Mucosa of stomach (tissue), 1 donor: ENCODE results near the gene JPH4.

ENCODE experiments used
- H3K27me3 ChIP-seq: one replicate; pipeline ENCODE4 v1.7.0; 2013; ENCODE audit warnings: mild to moderate bottlenecking, low read length; ENCODE audit not compliant: control insufficient read depth, insufficient read depth
- H3K36me3 ChIP-seq: one replicate; pipeline ENCODE4 v1.7.0; 2013; ENCODE audit warnings: low read length; ENCODE audit not compliant: control insufficient read depth, insufficient read depth
- H3K4me1 ChIP-seq: one replicate; pipeline ENCODE4 v1.7.0; 2013; ENCODE audit warnings: mild to moderate bottlenecking, low read length; ENCODE audit not compliant: control insufficient read depth, insufficient read depth
- H3K4me3 ChIP-seq: one replicate; pipeline ENCODE4 v1.7.0; 2013; ENCODE audit warnings: low read length
- H3K9ac ChIP-seq: one replicate; pipeline ENCODE4 v1.7.0; 2013; ENCODE audit warnings: mild to moderate bottlenecking, low read length, moderate library complexity
- H3K9me3 ChIP-seq: one replicate; pipeline ENCODE4 v1.7.0; 2013; ENCODE audit warnings: mild to moderate bottlenecking, low read length, moderate library complexity; ENCODE audit not compliant: control insufficient read depth
- donor health status: Pancreatic carcinoma.

JPH4 gene

GRCh38 chr14:23578560-23579310, at the start of gene JPH4:
Gene JPH4, minus strand, starts transcription at chr14:23578790. Its CDS starts 1,337 bp downstream, at chr14:23577453.
- H3K4me3 ChIP-seq, result no peak within 1 kb of the TSS
- H3K9me3 ChIP-seq, result no peaks in the 10 kb centered on the region
- H3K4me1 ChIP-seq, result peaks cover 7% of the 10 kb centered on the region
- H3K27me3 ChIP-seq, result peaks cover 50% of the 10 kb centered on the region
- no peak within 1 kb of the TSS for H3K9ac ChIP-seq
- no peaks in the 10 kb centered on the region for H3K36me3 ChIP-seq

GRCh38 chr14:23627961-23628360, 49.4 kb upstream of the JPH4 start:
- no peak overlapping the region for H3K9ac ChIP-seq
- H3K4me1 ChIP-seq, result peaks cover 15% of the 10 kb centered on the region
- no peaks in the 10 kb centered on the region for H3K9me3 ChIP-seq
- no peak overlapping the region for H3K4me3 ChIP-seq
- peaks cover 5% of the 10 kb centered on the region for H3K36me3 ChIP-seq
- no peaks in the 10 kb centered on the region for H3K27me3 ChIP-seq

GRCh38 chr14:23626946-23627345, 48.4 kb upstream of the JPH4 start:
- no peak overlapping the region for H3K4me3 ChIP-seq
- H3K9ac ChIP-seq, result no peak overlapping the region
- H3K9me3 ChIP-seq, result no peaks in the 10 kb centered on the region
- H3K4me1 ChIP-seq, result peaks cover 11% of the 10 kb centered on the region
- H3K36me3 ChIP-seq, result peaks cover 5% of the 10 kb centered on the region
- no peaks in the 10 kb centered on the region for H3K27me3 ChIP-seq

DNA sequence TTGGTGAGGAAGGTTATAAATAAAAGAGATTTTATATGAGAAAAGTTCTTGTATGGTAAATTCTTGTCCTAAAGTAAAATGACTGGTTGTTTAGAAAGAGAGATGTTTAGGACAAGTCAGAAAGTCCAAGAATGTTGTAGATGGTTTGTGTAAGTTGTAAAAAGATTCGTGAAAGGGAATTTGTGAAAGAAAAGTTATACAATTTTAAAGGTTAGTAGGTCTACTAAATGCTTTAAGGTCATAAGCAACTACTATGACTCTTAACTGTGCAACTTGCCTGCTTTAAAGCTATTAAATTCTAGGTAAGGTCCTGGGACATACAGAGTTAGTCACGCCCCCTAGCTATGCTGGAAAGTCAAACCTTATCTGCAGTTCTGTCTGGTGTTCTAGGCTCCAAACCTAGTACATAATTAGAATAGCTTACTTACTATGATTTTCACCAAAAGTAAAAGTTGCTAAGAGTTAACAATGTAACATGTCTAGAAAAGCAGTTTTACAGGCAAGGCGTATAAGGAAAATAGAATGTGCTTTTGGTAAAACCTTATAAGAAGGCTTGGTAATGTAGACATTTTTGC, 46.3 kb upstream of the JPH4 start:
- H3K9ac ChIP-seq, result no peak overlapping the region
- H3K4me3 ChIP-seq, result no peak overlapping the region
- peaks cover 1% of the 10 kb centered on the region for H3K4me1 ChIP-seq
- peaks cover 5% of the 10 kb centered on the region for H3K36me3 ChIP-seq
- H3K9me3 ChIP-seq, result no peaks in the 10 kb centered on the region
- H3K27me3 ChIP-seq, result no peaks in the 10 kb centered on the region

GRCh38 chr14:23623962-23624361, 45.4 kb upstream of the JPH4 start:
- Histone ChIP-seq H3K27me3 (no peaks in the 10 kb centered on the region), H3K4me3 (no peak overlapping the region), H3K36me3 (peaks cover 5% of the 10 kb centered on the region), H3K9ac (no peak overlapping the region), H3K9me3 (no peaks in the 10 kb centered on the region), H3K4me1 (no peaks in the 10 kb centered on the region)

GRCh38 chr14:23622990-23623389, 44.4 kb upstream of the JPH4 start:
- Histone ChIP-seq H3K9me3 (no peaks in the 10 kb centered on the region), H3K36me3 (peaks cover 5% of the 10 kb centered on the region), H3K4me3 (no peak overlapping the region), H3K9ac (no peak overlapping the region), H3K27me3 (no peaks in the 10 kb centered on the region), H3K4me1 (no peaks in the 10 kb centered on the region)

DNA sequence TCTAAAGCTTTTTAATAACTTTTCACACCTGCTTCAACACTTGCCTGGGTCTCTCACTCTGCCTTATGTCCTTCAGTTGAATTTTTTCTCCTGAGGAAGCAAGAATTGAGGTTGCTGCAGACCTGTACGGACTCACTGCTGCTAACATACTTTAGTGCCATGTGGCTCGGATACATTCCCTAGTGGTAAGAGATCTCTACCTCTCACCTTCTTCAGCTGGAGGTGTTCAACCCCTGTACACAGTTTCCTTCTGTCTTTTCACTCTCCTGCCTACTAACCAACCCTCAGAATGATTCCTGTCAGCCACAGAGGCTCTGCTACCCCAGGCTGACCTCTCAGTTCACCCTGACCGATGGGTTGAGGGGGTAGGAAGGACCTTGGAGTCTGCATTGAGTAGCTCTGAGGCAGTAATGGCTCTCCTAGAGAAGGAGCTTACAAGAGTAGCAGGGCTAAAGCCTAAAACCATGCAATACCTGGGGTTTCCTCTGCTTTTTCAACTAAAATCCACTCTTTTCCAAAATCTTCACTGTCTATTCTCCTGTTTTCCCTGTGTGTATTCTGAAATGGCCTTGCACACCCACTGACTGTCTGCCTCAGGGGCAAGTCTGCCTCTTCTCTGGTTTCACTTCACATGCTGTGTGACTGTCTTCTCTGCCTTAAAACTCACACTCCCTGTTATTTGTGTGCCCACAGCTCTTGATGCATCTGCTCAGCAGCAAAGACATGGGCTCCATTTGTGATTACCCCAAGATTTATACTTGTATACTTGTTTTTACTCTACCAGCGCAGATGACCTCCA, 43.5 kb upstream of the JPH4 start:
- Histone ChIP-seq H3K4me3 (no peak overlapping the region), H3K27me3 (no peaks in the 10 kb centered on the region), H3K9me3 (no peaks in the 10 kb centered on the region), H3K36me3 (peaks cover 2% of the 10 kb centered on the region), H3K4me1 (no peaks in the 10 kb centered on the region), H3K9ac (no peak overlapping the region)

DNA sequence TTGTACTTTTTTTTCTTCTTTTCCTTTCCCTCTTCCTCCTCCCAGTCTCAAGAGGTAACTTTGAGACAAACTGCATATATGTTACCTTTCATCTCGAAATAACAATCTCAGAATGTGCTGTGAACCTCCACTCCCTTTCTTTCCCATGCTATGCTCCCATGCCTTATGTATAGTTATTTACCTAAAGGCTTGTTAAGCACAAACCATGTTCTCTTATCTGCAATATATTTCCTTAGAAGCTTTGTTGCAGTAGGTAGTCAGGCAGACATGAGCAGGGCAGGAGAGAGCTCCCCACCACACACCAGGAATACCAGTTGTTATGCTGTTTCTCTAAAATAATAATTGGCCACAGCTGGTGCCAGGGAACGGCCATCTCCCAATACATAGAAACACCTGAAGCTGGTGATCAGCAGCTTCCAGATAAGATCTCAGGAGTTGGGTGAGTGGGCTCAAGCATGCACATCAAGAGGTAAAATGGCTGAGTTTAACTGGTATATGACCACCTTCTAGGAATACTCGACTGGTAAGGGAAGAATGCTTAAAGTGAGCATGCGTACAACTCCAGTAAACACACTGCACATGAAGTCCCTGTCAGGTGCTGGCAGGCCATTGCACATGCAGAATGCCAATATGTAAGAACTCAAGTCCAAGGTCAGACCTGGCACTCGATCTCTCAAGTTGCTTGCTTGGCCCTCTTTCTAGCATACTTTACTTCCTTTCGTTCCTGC, 42.8 kb upstream of the JPH4 start:
- Histone ChIP-seq H3K9me3 (no peaks in the 10 kb centered on the region), H3K9ac (no peak overlapping the region), H3K27me3 (no peaks in the 10 kb centered on the region), H3K4me3 (no peak overlapping the region), H3K36me3 (no peaks in the 10 kb centered on the region), H3K4me1 (no peaks in the 10 kb centered on the region)

GRCh38 chr14:23620177-23620702, 41.6 kb upstream of the JPH4 start:
- Histone ChIP-seq H3K27me3 (no peaks in the 10 kb centered on the region), H3K9ac (no peak overlapping the region), H3K4me3 (no peak overlapping the region), H3K36me3 (no peaks in the 10 kb centered on the region), H3K9me3 (no peaks in the 10 kb centered on the region), H3K4me1 (no peaks in the 10 kb centered on the region)

DNA sequence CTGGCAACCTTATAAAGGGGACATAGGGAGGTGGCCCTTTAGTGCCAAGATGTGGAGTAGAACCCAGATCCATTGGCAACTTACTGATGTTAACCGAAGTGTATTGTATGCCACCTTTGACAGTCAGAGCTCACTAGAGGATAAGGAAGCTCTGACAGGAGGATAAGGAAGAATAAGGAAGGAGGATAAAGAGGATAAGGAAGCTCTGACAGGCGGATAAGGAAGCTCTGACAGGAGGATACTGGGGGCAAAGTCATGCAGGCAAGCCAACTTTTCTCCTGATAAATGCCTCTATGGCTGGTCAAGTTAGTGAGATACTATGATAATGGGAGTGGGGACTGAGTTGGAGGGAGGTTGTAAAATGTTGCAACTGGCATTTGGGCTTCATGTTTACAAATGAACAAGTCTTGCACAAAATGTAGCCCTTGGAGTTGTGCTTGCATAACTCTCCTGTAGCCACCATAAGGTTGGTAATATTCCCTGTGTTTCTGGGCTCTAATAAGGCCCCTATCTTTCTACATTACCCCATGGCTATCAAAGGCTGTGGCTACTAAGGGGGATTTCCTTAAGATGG, 39.9 kb upstream of the JPH4 start:
- Histone ChIP-seq H3K9ac (no peak overlapping the region), H3K9me3 (no peaks in the 10 kb centered on the region), H3K4me3 (no peak overlapping the region), H3K4me1 (peaks cover 9% of the 10 kb centered on the region), H3K36me3 (no peaks in the 10 kb centered on the region), H3K27me3 (no peaks in the 10 kb centered on the region)

DNA sequence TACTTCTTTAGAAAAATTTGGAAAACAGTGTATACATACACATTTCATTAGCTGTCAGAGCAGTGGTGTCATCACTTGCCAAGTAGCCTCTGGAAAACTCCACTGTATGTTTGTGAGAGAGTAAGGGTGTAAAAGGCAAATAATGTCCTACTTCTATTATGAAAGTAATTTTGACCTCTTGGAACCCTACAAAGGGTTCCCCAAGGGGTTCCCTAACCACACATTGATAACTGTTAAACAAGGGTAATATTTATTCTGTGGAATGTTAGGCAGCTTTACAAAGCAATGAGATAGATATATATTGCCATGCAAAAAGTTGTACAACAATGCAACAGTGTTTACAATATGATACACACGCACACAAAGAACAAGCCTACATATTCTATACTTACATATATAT, 38.9 kb upstream of the JPH4 start:
- Histone ChIP-seq H3K9me3 (no peaks in the 10 kb centered on the region), H3K4me1 (peaks cover 17% of the 10 kb centered on the region), H3K36me3 (no peaks in the 10 kb centered on the region), H3K4me3 (no peak overlapping the region), H3K9ac (no peak overlapping the region), H3K27me3 (no peaks in the 10 kb centered on the region)
